Measurements from ENCODE around the gene CDK11B. TPM values are rescaled to one million over a fixed set of nuclear protein-coding genes. Genes with fewer than 3 reads are reported as not detected.

CDK11B gene
- total and polyA plus RNA-seq, 2 experiments from 2014 or later, result 22.4 to 76.7 TPM

DNA sequence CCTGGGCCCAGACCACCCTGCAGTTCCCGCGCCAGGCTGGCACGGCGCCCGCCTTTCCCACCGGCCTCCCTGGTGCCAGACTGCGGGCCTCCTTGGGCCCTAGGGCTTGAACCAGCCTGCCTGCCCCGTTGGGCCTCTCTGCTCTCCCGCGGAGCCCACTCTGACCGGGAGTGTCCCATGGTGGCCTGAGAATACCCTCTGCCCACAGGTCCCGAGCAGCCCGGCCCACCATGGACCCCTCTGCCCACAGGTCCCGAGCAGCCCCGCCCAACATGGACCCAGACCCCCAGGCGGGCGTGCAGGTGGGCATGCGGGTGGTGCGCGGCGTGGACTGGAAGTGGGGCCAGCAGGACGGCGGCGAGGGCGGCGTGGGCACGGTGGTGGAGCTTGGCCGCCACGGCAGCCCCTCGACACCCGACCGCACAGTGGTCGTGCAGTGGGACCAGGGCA is 35.6 kb downstream of the CDK11B start:
- Histone ChIP-seq H3K4me2 (no peak overlapping the region), H3K36me3 (ENCODE audit: insufficient read depth) (no peaks in the 10 kb centered on the region), H2AFZ (no peak overlapping the region), H3K4me1 (ENCODE audit: insufficient read depth) (no peaks in the 10 kb centered on the region), H4K20me1 (replicated peaks; ENCODE audit: insufficient read depth) (no peaks in the 10 kb centered on the region), H3K79me2 (replicated peaks; ENCODE audit: insufficient read depth) (no peaks in the 10 kb centered on the region), H3K27me3 (ENCODE audit: insufficient read depth) (no peaks in the 10 kb centered on the region), H3F3A (replicated peaks; ENCODE audit: low read depth) (0 out of 2 replicates have a peak, but pooled peaks cover 3% of the 10 kb centered on the region), H3K4me3 (no peak overlapping the region), H3K27ac (ENCODE audit: low read depth) (no peak overlapping the region), H3K9me2 (ENCODE audit: insufficient read depth) (no peaks in the 10 kb centered on the region)
- H3K36me3 Mint-ChIP-seq (ENCODE audit: low read depth), result no peaks in the 10 kb centered on the region
- no peak for ATAC-seq
- TF ChIP-seq, protein P1, sequence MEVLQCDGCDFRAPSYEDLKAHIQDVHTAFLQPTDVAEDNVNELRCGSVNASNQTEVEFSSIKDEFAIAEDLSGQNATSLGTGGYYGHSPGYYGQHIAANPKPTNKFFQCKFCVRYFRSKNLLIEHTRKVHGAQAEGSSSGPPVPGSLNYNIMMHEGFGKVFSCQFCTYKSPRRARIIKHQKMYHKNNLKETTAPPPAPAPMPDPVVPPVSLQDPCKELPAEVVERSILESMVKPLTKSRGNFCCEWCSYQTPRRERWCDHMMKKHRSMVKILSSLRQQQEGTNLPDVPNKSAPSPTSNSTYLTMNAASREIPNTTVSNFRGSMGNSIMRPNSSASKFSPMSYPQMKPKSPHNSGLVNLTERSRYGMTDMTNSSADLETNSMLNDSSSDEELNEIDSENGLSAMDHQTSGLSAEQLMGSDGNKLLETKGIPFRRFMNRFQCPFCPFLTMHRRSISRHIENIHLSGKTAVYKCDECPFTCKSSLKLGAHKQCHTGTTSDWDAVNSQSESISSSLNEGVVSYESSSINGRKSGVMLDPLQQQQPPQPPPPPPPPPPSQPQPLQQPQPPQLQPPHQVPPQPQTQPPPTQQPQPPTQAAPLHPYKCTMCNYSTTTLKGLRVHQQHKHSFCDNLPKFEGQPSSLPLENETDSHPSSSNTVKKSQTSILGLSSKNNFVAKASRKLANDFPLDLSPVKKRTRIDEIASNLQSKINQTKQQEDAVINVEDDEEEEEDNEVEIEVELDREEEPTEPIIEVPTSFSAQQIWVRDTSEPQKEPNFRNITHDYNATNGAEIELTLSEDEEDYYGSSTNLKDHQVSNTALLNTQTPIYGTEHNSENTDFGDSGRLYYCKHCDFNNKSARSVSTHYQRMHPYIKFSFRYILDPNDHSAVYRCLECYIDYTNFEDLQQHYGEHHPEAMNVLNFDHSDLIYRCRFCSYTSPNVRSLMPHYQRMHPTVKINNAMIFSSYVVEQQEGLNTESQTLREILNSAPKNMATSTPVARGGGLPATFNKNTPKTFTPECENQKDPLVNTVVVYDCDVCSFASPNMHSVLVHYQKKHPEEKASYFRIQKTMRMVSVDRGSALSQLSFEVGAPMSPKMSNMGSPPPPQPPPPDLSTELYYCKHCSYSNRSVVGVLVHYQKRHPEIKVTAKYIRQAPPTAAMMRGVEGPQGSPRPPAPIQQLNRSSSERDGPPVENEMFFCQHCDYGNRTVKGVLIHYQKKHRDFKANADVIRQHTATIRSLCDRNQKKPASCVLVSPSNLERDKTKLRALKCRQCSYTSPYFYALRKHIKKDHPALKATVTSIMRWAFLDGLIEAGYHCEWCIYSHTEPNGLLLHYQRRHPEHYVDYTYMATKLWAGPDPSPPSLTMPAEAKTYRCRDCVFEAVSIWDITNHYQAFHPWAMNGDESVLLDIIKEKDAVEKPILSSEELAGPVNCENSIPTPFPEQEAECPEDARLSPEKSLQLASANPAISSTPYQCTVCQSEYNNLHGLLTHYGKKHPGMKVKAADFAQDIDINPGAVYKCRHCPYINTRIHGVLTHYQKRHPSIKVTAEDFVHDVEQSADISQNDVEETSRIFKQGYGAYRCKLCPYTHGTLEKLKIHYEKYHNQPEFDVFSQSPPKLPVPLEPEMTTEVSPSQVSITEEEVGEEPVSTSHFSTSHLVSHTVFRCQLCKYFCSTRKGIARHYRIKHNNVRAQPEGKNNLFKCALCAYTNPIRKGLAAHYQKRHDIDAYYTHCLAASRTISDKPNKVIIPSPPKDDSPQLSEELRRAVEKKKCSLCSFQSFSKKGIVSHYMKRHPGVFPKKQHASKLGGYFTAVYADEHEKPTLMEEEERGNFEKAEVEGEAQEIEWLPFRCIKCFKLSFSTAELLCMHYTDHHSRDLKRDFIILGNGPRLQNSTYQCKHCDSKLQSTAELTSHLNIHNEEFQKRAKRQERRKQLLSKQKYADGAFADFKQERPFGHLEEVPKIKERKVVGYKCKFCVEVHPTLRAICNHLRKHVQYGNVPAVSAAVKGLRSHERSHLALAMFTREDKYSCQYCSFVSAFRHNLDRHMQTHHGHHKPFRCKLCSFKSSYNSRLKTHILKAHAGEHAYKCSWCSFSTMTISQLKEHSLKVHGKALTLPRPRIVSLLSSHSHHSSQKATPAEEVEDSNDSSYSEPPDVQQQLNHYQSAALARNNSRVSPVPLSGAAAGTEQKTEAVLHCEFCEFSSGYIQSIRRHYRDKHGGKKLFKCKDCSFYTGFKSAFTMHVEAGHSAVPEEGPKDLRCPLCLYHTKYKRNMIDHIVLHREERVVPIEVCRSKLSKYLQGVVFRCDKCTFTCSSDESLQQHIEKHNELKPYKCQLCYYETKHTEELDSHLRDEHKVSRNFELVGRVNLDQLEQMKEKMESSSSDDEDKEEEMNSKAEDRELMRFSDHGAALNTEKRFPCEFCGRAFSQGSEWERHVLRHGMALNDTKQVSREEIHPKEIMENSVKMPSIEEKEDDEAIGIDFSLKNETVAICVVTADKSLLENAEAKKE (CRISPR knock-in tag; IDR thresholded peaks at IDR 0.05), result no peak
- no peak for TF ChIP-seq CREB1 (CRISPR knock-in tag; IDR thresholded peaks at IDR 0.05; ENCODE audit: low read depth)
- TF ChIP-seq, protein P2, sequence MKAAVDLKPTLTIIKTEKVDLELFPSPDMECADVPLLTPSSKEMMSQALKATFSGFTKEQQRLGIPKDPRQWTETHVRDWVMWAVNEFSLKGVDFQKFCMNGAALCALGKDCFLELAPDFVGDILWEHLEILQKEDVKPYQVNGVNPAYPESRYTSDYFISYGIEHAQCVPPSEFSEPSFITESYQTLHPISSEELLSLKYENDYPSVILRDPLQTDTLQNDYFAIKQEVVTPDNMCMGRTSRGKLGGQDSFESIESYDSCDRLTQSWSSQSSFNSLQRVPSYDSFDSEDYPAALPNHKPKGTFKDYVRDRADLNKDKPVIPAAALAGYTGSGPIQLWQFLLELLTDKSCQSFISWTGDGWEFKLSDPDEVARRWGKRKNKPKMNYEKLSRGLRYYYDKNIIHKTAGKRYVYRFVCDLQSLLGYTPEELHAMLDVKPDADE (IDR thresholded peaks at IDR 0.05), result no peak
- no peak overlapping the region for H3K4me3 Mint-ChIP-seq
- no peak overlapping the region for H3K27ac Mint-ChIP-seq
- peaks cover 12% of the 10 kb centered on the region for H3K27me3 Mint-ChIP-seq (ENCODE audit: insufficient read depth, low read depth, poor library complexity)
- no peaks in the 10 kb centered on the region; the same call in 2 of the 3 replicates for H3K4me1 Mint-ChIP-seq
- H3K9me3 Mint-ChIP-seq, result no peaks in the 10 kb centered on the region; the same call in 2 of the 3 replicates
- DNase-seq (ENCODE audit: low spot score), result no peak

DNA sequence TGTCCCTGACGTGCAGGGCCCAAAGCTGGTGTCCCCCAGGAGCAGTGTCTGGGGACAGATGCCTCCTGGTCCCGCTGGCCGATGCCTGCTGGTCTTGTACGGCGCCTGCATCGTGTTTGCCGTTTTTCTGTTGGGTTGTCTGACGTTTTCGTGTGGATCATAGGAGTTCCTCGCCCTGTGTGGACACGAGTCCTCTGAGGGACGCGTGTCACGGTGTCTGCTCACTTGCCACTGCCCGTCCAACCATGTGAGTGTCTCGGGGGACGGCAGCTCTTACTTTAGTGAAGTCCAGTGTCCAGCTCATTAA is 36.1 kb downstream of the CDK11B start:
- H3K79me2 ChIP-seq (replicated peaks; ENCODE audit: insufficient read depth), result no peaks in the 10 kb centered on the region
- H3K9me2 ChIP-seq (ENCODE audit: insufficient read depth), result no peaks in the 10 kb centered on the region
- Mint-ChIP-seq H3K27ac (no peak overlapping the region), H3K27me3 (ENCODE audit: insufficient read depth, low read depth, poor library complexity) (peaks cover 12% of the 10 kb centered on the region), H3K9me3 (no peaks in the 10 kb centered on the region; the same call in 2 of the 3 replicates), H3K4me3 (peak overlapping the region; percentile 12; the same call in 1 of the 3 replicates), H3K4me1 (no peaks in the 10 kb centered on the region; the same call in 2 of the 3 replicates), H3K36me3 (ENCODE audit: low read depth) (no peaks in the 10 kb centered on the region; the same call in 2 of the 3 replicates)
- no peaks in the 10 kb centered on the region for H3K4me1 ChIP-seq (ENCODE audit: insufficient read depth)
- peaks cover under 1% of the 10 kb centered on the region for H4K20me1 ChIP-seq (replicated peaks; ENCODE audit: insufficient read depth)
- DNase-seq (ENCODE audit: low spot score) (no peak), ATAC-seq (no peak)
- H3K27me3 ChIP-seq (ENCODE audit: insufficient read depth), result no peaks in the 10 kb centered on the region
- no peak overlapping the region for H3K4me3 ChIP-seq
- 0 out of 2 replicates have a peak, but pooled peaks cover 3% of the 10 kb centered on the region for H3F3A ChIP-seq (replicated peaks; ENCODE audit: low read depth)
- H3K4me2 ChIP-seq, result no peak overlapping the region
- no peak overlapping the region for H2AFZ ChIP-seq
- H3K36me3 ChIP-seq (ENCODE audit: insufficient read depth), result no peaks in the 10 kb centered on the region
- TF ChIP-seq ZNF114 (CRISPR knock-in tag; IDR thresholded peaks at IDR 0.05) (no peak), CREB1 (CRISPR knock-in tag; IDR thresholded peaks at IDR 0.05; ENCODE audit: low read depth) (no peak)
- TF ChIP-seq, protein P3, sequence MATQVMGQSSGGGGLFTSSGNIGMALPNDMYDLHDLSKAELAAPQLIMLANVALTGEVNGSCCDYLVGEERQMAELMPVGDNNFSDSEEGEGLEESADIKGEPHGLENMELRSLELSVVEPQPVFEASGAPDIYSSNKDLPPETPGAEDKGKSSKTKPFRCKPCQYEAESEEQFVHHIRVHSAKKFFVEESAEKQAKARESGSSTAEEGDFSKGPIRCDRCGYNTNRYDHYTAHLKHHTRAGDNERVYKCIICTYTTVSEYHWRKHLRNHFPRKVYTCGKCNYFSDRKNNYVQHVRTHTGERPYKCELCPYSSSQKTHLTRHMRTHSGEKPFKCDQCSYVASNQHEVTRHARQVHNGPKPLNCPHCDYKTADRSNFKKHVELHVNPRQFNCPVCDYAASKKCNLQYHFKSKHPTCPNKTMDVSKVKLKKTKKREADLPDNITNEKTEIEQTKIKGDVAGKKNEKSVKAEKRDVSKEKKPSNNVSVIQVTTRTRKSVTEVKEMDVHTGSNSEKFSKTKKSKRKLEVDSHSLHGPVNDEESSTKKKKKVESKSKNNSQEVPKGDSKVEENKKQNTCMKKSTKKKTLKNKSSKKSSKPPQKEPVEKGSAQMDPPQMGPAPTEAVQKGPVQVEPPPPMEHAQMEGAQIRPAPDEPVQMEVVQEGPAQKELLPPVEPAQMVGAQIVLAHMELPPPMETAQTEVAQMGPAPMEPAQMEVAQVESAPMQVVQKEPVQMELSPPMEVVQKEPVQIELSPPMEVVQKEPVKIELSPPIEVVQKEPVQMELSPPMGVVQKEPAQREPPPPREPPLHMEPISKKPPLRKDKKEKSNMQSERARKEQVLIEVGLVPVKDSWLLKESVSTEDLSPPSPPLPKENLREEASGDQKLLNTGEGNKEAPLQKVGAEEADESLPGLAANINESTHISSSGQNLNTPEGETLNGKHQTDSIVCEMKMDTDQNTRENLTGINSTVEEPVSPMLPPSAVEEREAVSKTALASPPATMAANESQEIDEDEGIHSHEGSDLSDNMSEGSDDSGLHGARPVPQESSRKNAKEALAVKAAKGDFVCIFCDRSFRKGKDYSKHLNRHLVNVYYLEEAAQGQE (IDR thresholded peaks at IDR 0.05; ENCODE audit: unreplicated experiment), result no peak
- no peak overlapping the region for H3K27ac ChIP-seq (ENCODE audit: low read depth)
